GM13977 (cell line): ENCODE measurements around the gene GORASP2.
"Not testable (repeated sequence)": the region's sequence is repeated elsewhere in the genome, so short reads cannot be mapped to it uniquely, and the experiment has no call there.

ENCODE experiments used
- DNase-seq: peaks from one replicate; pipeline ENCODE4 v3.0.0; 2012; ENCODE audit warnings: low spot score
- in situ Hi-C: fragments of 300-500 bp; cut with MboI; formaldehyde crosslinking; loops from one replicate; pipeline ENCODE4 v1.12.0; 2022; ENCODE audit warnings: low sequenced_read_pairs, low pct_unique_long_range_greater_than_20kb, mixed read lengths, inconsistent platforms; ENCODE audit not compliant: unreplicated experiment
- TF ChIP-seq, protein P1 (sequence below): IDR thresholded peaks from 2 replicates; pipeline ENCODE4 v1.5.1; 2012; ENCODE audit warnings: mild to moderate bottlenecking, control low read depth; ENCODE audit not compliant: insufficient read depth; ENCODE audit errors: extremely low read depth, missing control alignments

GORASP2 gene

DNA sequence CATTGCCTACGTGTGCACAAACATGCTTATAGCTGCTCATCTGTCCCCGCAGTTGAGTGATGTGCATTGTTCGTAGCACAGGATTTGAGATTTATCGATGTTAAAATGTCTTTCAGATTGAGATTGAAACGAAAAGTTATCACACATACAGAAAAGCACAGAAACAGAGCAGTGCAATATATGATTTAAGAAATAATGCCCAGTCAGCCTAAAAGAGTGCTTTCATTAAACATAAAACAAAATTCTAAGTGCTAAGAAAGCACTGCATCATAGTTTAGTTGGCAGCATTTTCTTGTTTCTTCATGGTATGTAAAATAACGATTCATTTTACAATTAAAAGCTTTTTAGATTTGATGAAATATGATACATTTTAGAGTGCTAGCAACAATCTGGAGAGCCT is 31.9 kb upstream of the GORASP2 start:
- in situ Hi-C loops: no loop called here
- TF ChIP-seq, protein P1, sequence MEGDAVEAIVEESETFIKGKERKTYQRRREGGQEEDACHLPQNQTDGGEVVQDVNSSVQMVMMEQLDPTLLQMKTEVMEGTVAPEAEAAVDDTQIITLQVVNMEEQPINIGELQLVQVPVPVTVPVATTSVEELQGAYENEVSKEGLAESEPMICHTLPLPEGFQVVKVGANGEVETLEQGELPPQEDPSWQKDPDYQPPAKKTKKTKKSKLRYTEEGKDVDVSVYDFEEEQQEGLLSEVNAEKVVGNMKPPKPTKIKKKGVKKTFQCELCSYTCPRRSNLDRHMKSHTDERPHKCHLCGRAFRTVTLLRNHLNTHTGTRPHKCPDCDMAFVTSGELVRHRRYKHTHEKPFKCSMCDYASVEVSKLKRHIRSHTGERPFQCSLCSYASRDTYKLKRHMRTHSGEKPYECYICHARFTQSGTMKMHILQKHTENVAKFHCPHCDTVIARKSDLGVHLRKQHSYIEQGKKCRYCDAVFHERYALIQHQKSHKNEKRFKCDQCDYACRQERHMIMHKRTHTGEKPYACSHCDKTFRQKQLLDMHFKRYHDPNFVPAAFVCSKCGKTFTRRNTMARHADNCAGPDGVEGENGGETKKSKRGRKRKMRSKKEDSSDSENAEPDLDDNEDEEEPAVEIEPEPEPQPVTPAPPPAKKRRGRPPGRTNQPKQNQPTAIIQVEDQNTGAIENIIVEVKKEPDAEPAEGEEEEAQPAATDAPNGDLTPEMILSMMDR: no peak
- no peak for DNase-seq

DNA sequence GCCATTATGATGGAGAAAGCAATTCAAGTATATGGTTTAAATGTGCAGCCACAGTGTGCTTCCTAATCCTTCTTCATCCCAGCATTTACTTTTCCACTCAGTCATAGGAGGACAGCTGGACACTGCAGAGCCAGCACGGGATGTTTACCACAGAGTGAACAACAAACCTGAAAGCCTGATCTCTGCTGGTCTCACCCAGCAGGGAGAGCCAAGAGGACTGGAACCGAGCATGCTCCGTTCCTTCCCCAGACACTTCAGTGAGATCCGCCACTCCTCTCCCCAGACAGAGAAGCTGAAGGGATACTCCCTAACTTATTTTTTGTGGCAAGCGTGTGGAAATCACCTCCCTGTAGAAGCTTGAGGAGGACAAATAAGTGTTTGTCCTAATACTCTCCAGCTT is 23.2 kb upstream of the GORASP2 start:
- no peak for DNase-seq
- TF ChIP-seq, protein P1: no peak
- in situ Hi-C loops: no loop called here

DNA sequence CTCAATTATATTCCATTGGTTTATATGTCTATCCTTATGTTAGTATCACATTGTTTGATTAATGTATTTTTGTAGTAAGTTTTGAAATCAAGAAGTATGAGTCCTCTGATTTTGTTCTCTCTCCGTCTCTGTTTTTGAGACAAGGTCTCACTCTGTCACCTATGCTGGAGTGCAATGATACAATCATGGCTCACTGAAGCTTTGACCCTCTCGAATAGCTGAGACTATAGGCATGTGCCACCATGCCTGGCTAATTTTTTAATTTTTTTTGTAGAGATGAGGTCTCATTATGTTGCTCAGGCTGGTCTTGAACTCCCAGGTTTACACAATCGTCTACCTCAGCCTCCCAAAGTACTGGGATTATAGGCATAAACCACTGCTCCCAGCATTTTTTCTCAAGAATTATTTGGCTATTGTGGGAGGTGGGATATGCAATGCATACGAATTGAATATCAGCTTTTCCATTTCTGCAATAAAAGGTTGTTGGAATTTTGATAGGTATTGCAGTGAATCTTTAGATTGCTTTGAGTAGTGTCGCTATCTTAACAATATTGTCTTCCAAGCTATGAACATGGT is 17.7 kb upstream of the GORASP2 start:
- in situ Hi-C loops: no loop called here
- no peak for DNase-seq

DNA sequence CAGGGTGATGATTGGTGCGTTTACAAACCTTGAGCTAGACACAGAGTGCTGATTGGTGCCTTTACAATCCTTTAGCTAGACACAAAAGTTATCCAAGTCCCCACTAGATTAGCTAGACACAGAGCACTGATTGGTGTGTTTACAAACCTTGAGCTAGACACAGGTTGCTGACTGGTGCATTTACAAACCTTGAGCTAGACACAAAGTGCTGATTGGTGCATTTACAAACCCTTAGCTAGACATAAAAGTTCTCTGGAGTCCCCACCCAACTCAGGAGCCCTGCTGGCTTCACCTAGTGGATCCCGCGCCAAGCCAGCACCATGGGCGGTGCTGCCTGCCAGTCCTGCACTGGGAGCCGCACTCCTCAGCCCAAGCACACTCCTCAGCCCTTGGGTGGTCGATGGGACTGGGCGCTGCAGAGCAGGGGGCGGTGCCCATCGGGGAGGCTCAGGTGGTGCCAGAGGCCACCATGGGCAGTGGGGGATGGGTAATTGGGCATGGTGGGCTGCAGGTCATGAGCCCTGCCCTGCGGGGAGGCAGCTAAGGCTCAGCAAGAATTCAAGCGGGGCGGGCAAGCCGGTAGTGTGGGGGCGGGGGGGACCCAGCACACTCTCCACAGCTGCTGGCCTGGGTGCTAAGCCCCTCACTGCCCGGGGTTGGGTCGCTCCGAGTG is 13.9 kb upstream of the GORASP2 start:
- DNase-seq, in situ Hi-C loops: not testable (repeated sequence)

More for the DNA sequence above, 17.7 kb upstream of the GORASP2 start:
- TF ChIP-seq, protein P1: no peak

DNA sequence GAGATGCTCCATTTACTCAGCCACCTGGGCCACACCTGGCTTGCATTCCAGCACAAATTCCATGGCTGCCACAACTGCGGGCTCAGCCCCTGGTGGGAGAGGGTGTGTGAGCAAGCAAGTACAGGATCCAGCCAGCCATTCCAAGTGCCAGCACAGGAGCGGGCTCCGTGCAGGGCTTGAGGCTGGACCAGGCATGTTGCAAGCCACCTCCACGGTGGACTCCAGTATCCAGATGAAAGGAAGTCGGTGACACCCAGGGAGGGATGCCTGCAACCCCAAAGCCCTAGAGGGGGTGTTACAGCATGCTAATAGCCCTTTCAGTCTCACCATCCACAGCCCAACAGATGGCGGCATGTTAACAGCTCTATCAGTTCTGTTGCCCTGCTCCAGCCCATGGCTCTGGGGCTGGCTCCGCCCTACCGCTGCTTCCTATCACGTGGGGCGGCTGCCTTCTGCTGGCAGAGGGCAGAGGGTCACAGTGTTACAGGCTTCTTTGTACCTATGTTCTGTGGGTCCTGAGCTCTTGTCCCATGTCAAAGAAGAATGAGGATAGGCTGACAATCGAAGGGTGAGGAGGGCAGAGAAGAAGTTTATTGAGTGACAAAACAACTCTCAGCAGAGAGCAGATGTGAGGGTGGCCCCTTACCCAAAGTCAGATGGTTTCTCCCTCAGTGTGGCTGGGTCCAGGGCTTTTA is 11.7 kb upstream of the GORASP2 start:
- TF ChIP-seq, protein P1: no peak
- in situ Hi-C loops: no loop called here
- no peak for DNase-seq

DNA sequence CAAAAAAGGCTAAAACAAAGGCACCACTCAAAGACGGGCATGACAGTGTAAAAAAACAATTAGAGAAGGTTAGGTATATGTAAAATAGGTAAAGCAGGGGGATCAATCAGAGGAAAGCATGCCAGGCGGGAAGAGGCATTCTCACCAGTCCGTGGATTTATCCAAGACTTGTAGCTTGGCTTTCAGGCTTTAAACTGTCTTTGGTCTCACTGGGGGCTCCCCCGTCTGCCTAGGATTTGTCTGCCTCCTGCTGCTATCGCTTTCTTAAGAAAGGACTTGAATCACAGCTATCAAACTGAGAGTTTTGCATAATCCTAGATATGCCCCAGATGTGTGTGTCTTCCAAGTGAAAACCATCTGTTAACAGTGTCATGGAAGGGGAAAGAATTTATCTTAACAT is 11.1 kb upstream of the GORASP2 start:
- TF ChIP-seq, protein P1: no peak
- in situ Hi-C loops: no loop called here
- no peak for DNase-seq

DNA sequence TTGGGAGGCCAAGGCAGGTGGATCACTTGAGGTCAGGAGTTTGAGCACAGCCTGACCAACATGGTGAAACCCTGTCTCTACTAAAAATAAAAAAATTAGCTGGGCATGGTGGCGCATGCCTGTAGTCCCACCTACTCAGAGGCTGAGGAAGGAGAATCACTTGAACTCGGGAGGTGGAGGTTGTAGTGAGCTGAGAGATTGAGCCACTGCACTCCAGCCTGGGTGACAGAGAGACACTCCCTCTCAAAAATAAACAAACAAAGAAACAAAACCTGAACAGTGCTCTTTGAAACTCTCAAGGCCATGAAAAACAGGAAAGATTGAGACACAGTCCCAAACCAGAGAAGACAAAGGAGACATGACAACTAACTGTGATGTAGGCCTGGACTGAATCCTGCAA is 7.2 kb upstream of the GORASP2 start:
- in situ Hi-C loops, DNase-seq: not testable (repeated sequence)
